Left cardiac atrium (tissue), 4 donors: ENCODE measurements around the gene BAD. TPM values are rescaled to one million over a fixed set of nuclear protein-coding genes. Genes with fewer than 3 reads are reported as not detected.

Experiments
- ATAC-seq, 2 donors: fragments of 200-7000 bp; cut with Tn5 transposase; one replicate each; pipeline ENCODE4 v1.9.1; 2020; ENCODE audit warnings: mild to moderate bottlenecking in 2 of 2, moderate library complexity in 2 of 2
- DNase-seq: peaks from one replicate; pipeline ENCODE4 v3.0.0-alpha.2; 2020
- intact Hi-C, 2 donors: fragments of 100-400 bp; cut with DNase I; formaldehyde crosslinking; loops; one replicate each; pipeline versions ENCODE4 v1.14.1 to v1.15.1; 2022 to 2023
- total RNA-seq, 2 donors: library from RNA; stranded (reverse); fragmentation: NEBNext Ultra II Directional; extraction: Animal tissue kit (Norgen Biotek cat#: 25700); gene quantifications; one replicate each; pipeline ENCODE4 v1.2.1, GENCODE V29; 2021
- donor health status: DM: no; HTN: yes; CAD: no.
- donor health status: DM: no; HTN: yes; CAD: no; lungs with severe emphysema.
- donor health status: DM: yes; HTN: yes; CAD: no.
- donor health status: Dilated cardiomyopathy.

Gene BAD
- total RNA-seq, 2 donors from 2014 or later, result 68.9 to 96.3 TPM

- no peak for DNase-seq
- no peak for ATAC-seq
- intact Hi-C loops, result loop anchor here (5.0 to 10.0 kb wide), 3 partner anchors 48 to 98 kb away; partner anchors contain the start of genes FERMT3 (in 1 of the 2) and PLCB3 (in 1 of the 2)
These were observed 15.6 kb upstream of the BAD start, which contains the start of gene CATSPERZ for GRCh38 chr11:64299847-64300648. Gene CATSPERZ (plus strand): TSS chr11:64300358. CDS start chr11:64300411, 53 bp downstream.

GRCh38 chr11:64298966-64299846 lies 14.7 kb upstream of the BAD start:
- intact Hi-C loops, result no loop called here
- ATAC-seq, result peak; percentile 59 to 60

DNA sequence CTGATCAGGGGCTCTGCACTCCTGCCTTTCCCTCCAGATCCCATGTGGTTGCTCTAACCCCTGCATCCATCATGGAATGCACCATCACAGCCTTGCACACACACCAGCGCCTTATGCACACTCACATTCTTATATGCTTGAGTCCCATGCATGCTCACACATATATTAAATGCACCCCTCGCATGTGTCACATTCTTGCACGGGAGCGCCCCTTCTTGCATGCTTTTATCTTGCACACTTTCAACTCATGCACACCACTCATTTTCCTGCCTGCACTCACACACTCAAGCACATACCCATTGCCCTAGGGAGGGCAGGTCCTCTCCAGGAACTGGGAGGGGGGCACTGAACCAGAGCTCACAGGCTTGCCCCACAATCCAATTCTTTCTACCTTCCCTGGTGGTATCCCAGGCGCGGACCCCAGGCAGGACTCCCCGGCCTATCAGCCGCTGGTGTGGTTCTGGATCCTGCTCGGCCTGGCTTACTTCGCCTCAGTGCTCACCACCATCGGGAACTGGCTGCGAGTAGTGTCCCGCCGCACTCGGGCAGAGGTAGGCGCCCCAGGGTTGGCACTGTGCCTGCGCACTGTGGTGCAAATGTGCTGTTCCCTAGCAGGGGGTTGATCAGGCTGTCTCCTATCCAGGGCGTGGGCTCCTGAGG lies 13.4 kb upstream of the BAD start:
- no peak for DNase-seq
- ATAC-seq, result no peak
- intact Hi-C loops, result no loop called here

More at GRCh38 chr11:64298966-64299846, 14.7 kb upstream of the BAD start:
- DNase-seq, result peak; percentile 77

DNA sequence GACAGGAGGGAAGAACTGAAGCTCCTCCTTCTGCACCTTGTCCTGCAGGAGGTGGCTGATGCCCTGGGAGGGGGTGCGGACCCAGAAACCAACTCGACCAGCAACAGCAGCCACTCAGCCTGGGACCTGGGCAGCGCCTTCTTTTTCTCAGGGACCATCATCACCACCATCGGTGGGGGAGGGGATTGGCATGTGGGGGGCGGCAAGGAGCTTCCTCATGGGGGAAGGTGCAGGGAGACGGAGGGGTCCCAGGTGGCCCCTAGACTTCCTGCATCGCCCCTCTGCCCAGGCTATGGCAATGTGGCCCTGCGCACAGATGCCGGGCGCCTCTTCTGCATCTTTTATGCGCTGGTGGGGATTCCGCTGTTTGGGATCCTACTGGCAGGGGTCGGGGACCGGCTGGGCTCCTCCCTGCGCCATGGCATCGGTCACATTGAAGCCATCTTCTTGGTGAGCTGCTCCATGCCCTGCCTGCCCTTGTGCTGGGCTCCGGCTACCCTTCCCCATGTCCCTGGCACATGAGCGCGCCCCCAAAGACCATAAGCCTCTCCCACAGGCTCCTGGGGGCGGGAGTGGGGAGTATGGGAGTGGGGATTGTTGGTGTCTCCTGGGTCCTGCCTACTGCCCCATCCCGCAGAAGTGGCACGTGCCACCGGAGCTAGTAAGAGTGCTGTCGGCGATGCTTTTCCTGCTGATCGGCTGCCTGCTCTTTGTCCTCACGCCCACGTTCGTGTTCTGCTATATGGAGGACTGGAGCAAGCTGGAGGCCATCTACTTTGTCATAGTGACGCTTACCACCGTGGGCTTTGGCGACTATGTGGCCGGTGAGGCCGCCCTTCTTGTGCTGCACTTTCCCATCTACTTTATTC lies 12.6 kb upstream of the BAD start:
- no peak for DNase-seq
- intact Hi-C loops, result no loop called here

DNA sequence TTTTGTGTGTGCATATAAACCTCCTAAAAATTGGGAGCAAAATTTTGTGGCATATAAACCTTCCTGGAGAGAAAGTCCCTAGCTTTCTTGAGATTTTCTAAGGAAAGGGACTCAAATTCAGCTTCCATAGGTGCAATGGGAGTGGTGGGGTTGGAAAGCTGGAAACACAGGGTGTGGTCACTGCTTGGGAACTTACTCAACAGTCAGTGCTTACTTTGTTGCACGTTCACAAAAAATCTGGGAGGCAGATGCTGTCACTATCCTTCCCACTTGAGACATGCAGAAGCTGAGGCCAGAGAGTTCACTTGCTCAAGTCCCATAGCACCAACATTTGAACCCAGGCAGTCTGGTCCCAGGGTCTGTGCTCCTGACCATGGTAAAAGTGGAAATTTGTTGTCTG lies 11.8 kb upstream of the BAD start:
- intact Hi-C loops, result no loop called here
- no peak for ATAC-seq
- no peak for DNase-seq

More for the DNA sequence above, 12.6 kb upstream of the BAD start:
- no peak for ATAC-seq

DNA sequence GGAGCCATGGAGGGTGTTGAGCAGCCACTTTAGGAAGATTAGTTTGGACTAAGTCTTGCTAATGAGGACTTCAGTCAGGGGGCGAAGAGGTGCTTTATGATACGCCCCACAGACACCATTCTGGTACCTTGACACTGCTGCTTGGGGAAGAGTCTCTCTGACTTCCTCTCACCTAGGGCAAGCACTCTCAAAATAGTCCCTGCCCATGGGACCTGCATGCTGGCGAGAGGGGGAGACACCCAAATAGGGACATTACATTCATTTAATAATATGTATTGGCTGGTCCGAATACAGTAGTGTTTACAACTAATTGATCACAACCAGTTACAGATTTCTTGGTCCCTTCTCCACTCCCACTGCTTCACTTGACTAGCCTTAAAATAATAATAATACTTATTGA lies 11.3 kb upstream of the BAD start:
- intact Hi-C loops, result no loop called here
- ATAC-seq (no peak), DNase-seq (no peak)

DNA sequence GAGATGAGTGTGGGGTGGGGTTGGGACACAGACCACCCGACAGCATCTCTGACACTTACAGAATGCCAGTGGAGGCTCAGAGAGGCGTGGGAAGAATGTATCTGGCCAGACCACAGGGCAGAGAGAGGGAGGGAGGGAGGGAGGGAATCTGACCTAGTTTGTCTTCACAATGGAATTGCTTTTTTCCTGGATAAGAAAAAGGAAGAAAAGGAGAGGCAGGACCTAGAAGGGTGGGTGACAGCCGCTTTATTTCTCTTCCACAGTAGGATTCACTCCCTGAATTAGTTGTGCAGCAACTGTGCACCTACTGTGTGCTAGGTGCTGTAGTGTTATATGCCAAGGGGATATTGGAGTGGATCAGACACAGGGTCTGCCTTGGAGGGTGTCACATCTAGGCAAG lies 10.3 kb upstream of the BAD start:
- DNase-seq (no peak), ATAC-seq (no peak)
- intact Hi-C loops, result no loop called here

- ATAC-seq, result no peak
- no peak for DNase-seq
- intact Hi-C loops, result no loop called here
These were observed 8.2 kb upstream of the BAD start for GRCh38 chr11:64292460-64293254.

DNA sequence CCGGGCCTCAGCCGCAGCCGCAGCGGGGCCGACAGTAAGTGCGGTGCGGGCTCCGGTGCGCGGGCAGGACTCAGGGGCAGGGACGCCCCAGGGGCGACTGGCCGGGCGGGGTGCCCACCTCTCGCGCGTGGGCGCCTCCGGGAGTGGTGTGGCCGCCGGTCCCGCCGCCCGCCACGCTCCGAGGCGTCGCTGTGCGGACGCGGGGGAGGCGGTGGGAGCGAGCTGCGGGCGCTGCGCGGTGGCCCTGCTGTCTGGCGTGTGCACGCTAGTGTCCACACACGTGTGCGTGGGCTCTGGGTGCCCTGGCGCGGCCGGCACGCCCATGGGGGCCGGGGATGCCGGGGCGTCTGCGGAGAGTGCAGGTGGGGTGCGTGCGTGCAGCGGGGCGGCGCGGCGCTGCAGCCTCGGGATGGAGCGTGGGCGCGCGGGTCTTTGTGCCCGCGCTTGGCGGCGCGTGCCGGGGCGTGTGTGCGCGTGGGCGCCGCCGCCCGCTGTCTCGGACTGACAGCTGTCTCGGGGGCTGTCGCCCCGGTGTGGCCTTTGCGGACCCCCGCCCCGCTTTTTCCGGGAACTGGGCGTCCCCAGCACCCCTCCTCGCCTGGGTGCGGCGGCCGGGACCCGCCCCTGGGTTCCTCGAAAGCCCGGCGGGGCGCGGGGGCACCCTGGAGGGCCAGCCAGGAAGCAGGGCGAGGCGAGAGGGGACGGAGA lies 7.4 kb upstream of the BAD start:
- peak in 1 of 2 donors; percentile 23 for ATAC-seq
- intact Hi-C loops, result no loop called here
- no peak for DNase-seq

DNA sequence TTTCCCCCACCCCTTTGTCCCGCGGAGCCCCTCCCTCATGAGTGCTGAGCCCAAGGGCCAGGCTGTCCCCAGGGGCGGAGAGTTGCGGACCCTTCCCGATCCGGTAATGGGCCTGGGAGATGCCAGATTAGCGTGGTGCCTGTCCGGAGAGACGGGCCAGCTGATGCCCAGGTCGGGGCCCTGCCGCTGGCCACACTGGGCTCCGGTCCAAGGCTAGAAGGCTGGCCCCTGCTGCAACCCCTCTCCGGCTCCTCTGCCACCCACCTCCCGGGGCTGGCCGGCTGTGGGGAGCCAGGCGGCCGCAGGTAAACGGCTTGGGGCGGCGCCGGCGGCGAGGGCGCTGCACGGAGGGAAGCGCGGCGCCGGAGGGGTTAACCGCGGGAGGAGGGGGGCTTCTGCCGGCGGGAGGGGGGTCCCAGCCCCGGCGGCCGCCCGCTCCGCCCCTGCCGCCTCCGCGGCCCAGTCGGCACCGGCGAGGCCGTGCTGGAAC lies 6.8 kb upstream of the BAD start, which contains the start of gene KCNK4:
KCNK4 (plus strand) TSS at position 41 of the 490 bp plus-strand sequence. CDS start 1,717 bp downstream, outside the sequence.
- intact Hi-C loops, result no loop called here
- ATAC-seq (no peak), DNase-seq (no peak)

DNA sequence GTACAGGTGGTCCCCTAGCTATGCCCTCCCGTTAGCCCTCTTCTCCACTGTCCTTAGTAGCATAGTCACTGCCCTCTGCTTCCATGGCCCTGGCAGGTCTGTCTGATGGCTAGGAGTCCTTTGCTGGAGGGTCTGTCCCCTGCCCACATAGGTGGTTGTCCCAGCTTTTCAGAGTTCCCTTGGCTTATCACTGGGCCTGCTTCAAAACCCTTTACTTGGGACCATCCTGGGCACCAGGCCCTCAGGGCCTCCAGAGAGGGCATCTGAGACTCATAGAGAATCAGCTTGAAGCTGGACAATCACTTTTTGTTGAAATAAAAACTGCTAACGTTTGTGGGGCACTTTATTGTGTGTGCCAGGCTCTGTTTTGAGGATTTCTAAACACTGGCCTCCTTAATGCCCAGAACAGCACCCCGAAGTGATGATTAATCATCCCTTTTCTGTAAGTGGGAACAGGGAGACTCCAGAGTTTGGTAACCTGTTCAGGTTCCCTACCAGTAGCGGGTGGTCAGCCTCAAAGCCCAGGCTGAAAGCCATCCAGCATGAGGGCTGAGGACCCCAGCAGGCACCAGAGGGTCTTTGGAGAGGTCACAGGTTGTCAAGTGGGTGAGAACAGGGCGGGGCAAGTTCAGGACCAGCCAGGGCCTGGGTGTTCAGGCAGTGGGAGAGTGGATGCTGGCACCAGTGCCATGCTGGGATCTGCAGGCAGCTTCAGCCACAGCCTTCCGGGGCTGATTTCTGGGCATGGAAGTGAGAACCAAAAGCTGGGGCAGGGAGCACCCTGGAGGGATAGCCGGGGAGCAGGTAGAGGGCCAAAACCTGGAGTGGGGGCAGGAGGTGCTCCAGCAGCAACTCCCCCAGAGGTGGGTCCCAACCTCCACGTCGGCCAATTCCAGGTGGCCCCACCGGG lies 6.1 kb upstream of the BAD start:
- intact Hi-C loops, result no loop called here
- DNase-seq (no peak), ATAC-seq (no peak)

DNA sequence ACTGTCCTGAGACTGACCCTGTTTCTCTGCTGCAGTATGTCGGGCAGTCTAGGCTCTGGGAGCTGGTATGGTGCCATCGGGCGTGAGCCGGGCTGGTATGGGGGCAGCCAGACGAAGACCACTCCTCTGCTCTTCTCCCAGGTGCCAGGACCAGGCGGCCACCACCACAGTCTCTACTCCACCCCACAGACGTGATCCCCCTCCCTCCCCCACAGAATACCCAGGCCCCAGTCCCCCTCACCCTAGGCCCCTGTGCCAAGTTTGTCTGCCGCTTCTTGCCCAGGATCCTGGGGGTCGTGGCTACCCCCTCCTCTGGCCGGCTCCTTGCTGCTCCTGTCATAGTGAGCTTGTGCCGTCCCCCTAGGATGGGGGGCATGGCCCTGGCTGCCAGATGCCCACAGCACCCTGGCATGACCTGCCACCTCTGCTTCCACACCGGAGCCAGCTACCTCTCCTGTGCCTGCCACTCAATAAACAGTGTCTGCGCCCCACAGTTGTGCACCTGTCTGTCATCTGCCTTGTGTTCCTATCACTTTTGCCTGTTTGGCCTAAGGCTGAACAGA lies 4.6 kb upstream of the BAD start:
- no peak for DNase-seq
- intact Hi-C loops, result no loop called here
- ATAC-seq, result no peak

- ATAC-seq, result no peak
- intact Hi-C loops, result no loop called here
- DNase-seq, result no peak
These were observed 3.9 kb upstream of the BAD start for GRCh38 chr11:64288353-64288750.

DNA sequence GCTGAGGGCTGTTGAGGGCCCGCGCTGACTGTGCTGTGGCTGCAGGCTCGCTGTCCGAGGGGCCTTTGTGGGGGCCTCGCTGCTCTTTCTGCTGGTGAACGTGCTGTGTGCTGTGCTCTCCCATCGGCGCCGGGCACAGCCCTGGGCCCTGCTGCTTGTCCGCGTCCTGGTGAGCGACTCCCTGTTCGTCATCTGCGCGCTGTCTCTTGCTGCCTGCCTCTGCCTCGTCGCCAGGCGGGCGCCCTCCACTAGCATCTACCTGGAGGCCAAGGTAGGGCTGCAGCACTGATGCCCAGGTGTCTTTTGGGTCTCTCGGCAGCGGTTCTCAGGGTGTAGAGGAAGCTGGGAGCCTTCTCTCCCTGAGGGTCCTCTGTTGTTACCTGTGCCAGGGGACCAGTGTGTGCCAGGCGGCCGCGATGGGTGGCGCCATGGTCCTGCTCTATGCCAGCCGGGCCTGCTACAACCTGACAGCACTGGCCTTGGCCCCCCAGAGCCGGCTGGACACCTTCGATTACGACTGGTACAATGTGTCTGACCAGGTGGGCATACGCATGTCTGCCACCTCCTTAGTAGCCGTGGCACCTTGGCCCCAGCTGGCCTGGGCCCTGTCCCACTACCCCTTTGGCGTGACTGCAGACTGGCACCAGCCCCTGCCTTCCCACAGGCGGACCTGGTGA lies 3.3 kb upstream of the BAD start:
- no peak for DNase-seq
- intact Hi-C loops, result no loop called here
- no peak for ATAC-seq

DNA sequence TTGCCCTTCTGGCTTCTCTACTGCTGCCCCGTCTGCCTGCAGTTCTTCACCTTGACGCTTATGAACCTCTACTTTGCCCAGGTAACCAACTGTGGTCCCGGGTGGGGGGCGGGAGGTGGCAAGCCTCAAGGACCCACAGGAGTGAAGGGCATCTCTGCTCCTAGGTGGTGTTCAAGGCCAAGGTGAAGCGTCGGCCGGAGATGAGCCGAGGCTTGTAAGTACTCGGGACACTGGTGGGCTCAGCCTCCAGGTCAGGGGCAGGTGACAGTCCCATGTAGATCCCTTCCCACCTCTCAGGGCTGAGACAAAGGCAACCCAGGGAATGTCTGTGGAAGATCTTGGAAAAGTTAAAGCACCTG lies 2.3 kb upstream of the BAD start:
- DNase-seq, result no peak
- no peak for ATAC-seq
- intact Hi-C loops, result no loop called here
